Stomach smooth muscle (tissue), 2 donors: ENCODE data around the gene UGGT2.
"Not testable (repeated sequence)": the region's sequence is repeated elsewhere in the genome, so short reads cannot be mapped to it uniquely, and the experiment has no call there.

Experiments used
- H3K27ac ChIP-seq: one replicate; pipeline ENCODE4 v1.7.0; 2013; ENCODE audit warnings: mild to moderate bottlenecking, low read length, inconsistent platforms
- H3K27me3 ChIP-seq, 2 donors: one replicate each; pipeline ENCODE4 v1.7.0; 2013; ENCODE audit warnings: low read length in 2 of 2; ENCODE audit not compliant: insufficient read depth in 2 of 2, control insufficient read depth in 1 of 2
- H3K36me3 ChIP-seq, 2 donors: one replicate each; pipeline ENCODE4 v1.7.0; 2013; ENCODE audit warnings: low read length in 2 of 2; ENCODE audit not compliant: control insufficient read depth in 2 of 2, insufficient read depth in 2 of 2
- H3K4me1 ChIP-seq: one replicate; pipeline ENCODE4 v1.7.0; 2013; ENCODE audit warnings: low read length; ENCODE audit not compliant: control insufficient read depth, insufficient read depth
- H3K4me3 ChIP-seq, 2 donors: one replicate each; pipeline ENCODE4 v1.7.0; 2013; ENCODE audit warnings: low read length in 2 of 2
- H3K9ac ChIP-seq, 2 donors: one replicate each; pipeline ENCODE4 v1.7.0; 2013; ENCODE audit warnings: low read length in 2 of 2, mild to moderate bottlenecking in 1 of 2
- H3K9me3 ChIP-seq, 2 donors: one replicate each; pipeline ENCODE4 v1.7.0; 2013; ENCODE audit warnings: low read length in 2 of 2; ENCODE audit not compliant: control insufficient read depth in 2 of 2
- donor health status: healthy.
- donor health status: Pancreatic carcinoma.

UGGT2 gene

GRCh38 chr13:95783747-95784146 lies 269.5 kb downstream of the UGGT2 start:
- no peak overlapping the region for H3K27ac ChIP-seq
- peaks cover 5% of the 10 kb centered on the region in 2 donors for H3K36me3 ChIP-seq
- peaks cover 2% of the 10 kb centered on the region for H3K4me1 ChIP-seq
- H3K27me3 ChIP-seq, result no peaks in the 10 kb centered on the region
- no peak overlapping the region for H3K9ac ChIP-seq
- no peaks in the 10 kb centered on the region for H3K9me3 ChIP-seq
- no peak overlapping the region for H3K4me3 ChIP-seq

- not testable (repeated sequence) for H3K36me3 ChIP-seq, H3K9ac ChIP-seq
Measured at GRCh38 chr13:95781940-95782339, 271.3 kb downstream of the UGGT2 start.

GRCh38 chr13:95781016-95781415 lies 272.2 kb downstream of the UGGT2 start:
- peaks cover 2% of the 10 kb centered on the region for H3K4me1 ChIP-seq
- no peaks in the 10 kb centered on the region for H3K27me3 ChIP-seq
- H3K9me3 ChIP-seq, result no peaks in the 10 kb centered on the region
- no peak overlapping the region for H3K27ac ChIP-seq
- peaks cover 0 to 5% of the 10 kb centered on the region in 2 donors for H3K36me3 ChIP-seq
- no peak overlapping the region for H3K9ac ChIP-seq
- H3K4me3 ChIP-seq, result no peak overlapping the region

More at GRCh38 chr13:95781940-95782339, 271.3 kb downstream of the UGGT2 start:
- not testable (repeated sequence) for H3K4me3 ChIP-seq, H3K9me3 ChIP-seq, H3K27ac ChIP-seq, H3K27me3 ChIP-seq, H3K4me1 ChIP-seq

- Histone ChIP-seq H3K27me3 (no peaks in the 10 kb centered on the region), H3K4me1 (peaks cover under 1% of the 10 kb centered on the region), H3K36me3 (peaks cover 0 to 5% of the 10 kb centered on the region in 2 donors), H3K9ac (no peak overlapping the region), H3K27ac (no peak overlapping the region), H3K4me3 (no peak overlapping the region), H3K9me3 (no peaks in the 10 kb centered on the region)
Measured at GRCh38 chr13:95779522-95779921, 273.7 kb downstream of the UGGT2 start.

- H3K9ac ChIP-seq, result no peak overlapping the region
- H3K27me3 ChIP-seq, result no peaks in the 10 kb centered on the region
- no peak overlapping the region for H3K4me3 ChIP-seq
- no peak overlapping the region for H3K27ac ChIP-seq
- H3K4me1 ChIP-seq, result no peaks in the 10 kb centered on the region
- H3K36me3 ChIP-seq, result peaks cover 0 to 12% of the 10 kb centered on the region in 2 donors
- no peaks in the 10 kb centered on the region for H3K9me3 ChIP-seq
Measured at GRCh38 chr13:95771905-95772304, 281.3 kb downstream of the UGGT2 start.

GRCh38 chr13:95763601-95764000 lies 289.6 kb downstream of the UGGT2 start:
- Histone ChIP-seq H3K36me3 (peaks cover 4 to 8% of the 10 kb centered on the region in 2 donors), H3K4me3 (no peak overlapping the region), H3K9ac (no peak overlapping the region), H3K4me1 (no peaks in the 10 kb centered on the region), H3K27me3 (no peaks in the 10 kb centered on the region), H3K27ac (no peak overlapping the region), H3K9me3 (no peaks in the 10 kb centered on the region)

- not testable (repeated sequence) for H3K4me3 ChIP-seq, H3K4me1 ChIP-seq, H3K9me3 ChIP-seq, H3K36me3 ChIP-seq, H3K9ac ChIP-seq, H3K27ac ChIP-seq, H3K27me3 ChIP-seq
Measured at GRCh38 chr13:95762626-95763025, 290.6 kb downstream of the UGGT2 start.

- Histone ChIP-seq H3K9me3 (no peaks in the 10 kb centered on the region), H3K27me3 (no peaks in the 10 kb centered on the region), H3K9ac (no peak overlapping the region), H3K27ac (no peak overlapping the region), H3K4me3 (no peak overlapping the region), H3K4me1 (no peaks in the 10 kb centered on the region), H3K36me3 (peaks cover 4% of the 10 kb centered on the region in 2 donors)
Measured at GRCh38 chr13:95756072-95756471, 297.1 kb downstream of the UGGT2 start.

GRCh38 chr13:95754069-95754468 lies 299.1 kb downstream of the UGGT2 start:
- Histone ChIP-seq H3K9ac (no peak overlapping the region), H3K27ac (no peak overlapping the region), H3K4me3 (no peak overlapping the region), H3K4me1 (no peaks in the 10 kb centered on the region), H3K9me3 (no peaks in the 10 kb centered on the region), H3K27me3 (no peaks in the 10 kb centered on the region), H3K36me3 (peaks cover 0 to 4% of the 10 kb centered on the region in 2 donors)

GRCh38 chr13:95752677-95753076 lies 300.5 kb downstream of the UGGT2 start:
- Histone ChIP-seq H3K36me3 (peaks cover 0 to 2% of the 10 kb centered on the region in 2 donors), H3K4me1 (no peaks in the 10 kb centered on the region), H3K4me3 (no peak overlapping the region), H3K9me3 (no peaks in the 10 kb centered on the region), H3K9ac (no peak overlapping the region), H3K27me3 (no peaks in the 10 kb centered on the region), H3K27ac (no peak overlapping the region)
